Keratinocyte (primary cell): ENCODE results near the gene KCNG3.

Source experiments
- EZH2 ChIP-seq: IDR thresholded peaks from one replicate; pipeline ENCODE4 v1.6.1; 2012; ENCODE audit warnings: inconsistent platforms, mild to moderate bottlenecking, low read length, moderate library complexity
- TF ChIP-seq, protein P1 (sequence below), 3 experiments: IDR thresholded peaks in 1 of 3; conservative IDR thresholded peaks in 1 of 3; optimal IDR thresholded peaks in 1 of 3; 2 replicates in 2 of 3; 3 replicates in 1 of 3; pipeline versions ENCODE3 to v1.5.1; 2011; ENCODE audit warnings: low read length in 3 of 3, mild to moderate bottlenecking in 3 of 3, moderate library complexity in 2 of 3, control low read depth in 1 of 3, inconsistent platforms in 1 of 3; ENCODE audit not compliant: insufficient read depth in 2 of 3; ENCODE audit errors: extremely low read depth in 1 of 3

- TF ChIP-seq, protein P1, sequence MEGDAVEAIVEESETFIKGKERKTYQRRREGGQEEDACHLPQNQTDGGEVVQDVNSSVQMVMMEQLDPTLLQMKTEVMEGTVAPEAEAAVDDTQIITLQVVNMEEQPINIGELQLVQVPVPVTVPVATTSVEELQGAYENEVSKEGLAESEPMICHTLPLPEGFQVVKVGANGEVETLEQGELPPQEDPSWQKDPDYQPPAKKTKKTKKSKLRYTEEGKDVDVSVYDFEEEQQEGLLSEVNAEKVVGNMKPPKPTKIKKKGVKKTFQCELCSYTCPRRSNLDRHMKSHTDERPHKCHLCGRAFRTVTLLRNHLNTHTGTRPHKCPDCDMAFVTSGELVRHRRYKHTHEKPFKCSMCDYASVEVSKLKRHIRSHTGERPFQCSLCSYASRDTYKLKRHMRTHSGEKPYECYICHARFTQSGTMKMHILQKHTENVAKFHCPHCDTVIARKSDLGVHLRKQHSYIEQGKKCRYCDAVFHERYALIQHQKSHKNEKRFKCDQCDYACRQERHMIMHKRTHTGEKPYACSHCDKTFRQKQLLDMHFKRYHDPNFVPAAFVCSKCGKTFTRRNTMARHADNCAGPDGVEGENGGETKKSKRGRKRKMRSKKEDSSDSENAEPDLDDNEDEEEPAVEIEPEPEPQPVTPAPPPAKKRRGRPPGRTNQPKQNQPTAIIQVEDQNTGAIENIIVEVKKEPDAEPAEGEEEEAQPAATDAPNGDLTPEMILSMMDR (optimal IDR thresholded peaks at IDR 0.05 in 1 of 3, IDR thresholded peaks at IDR 0.05 in 1 of 3, conservative IDR thresholded peaks at IDR 0.05 in 1 of 3; ENCODE audit: extremely low read depth in 1 of 3, insufficient read depth in 2 of 3, low read length in 3 of 3) = no peak
- no peak for TF ChIP-seq EZH2
Measured at GRCh38 chr2:42438685-42439084, 55.1 kb downstream of the KCNG3 start.
